Measurements from ENCODE around the gene PLS3. TPM values are rescaled to one million over a fixed set of nuclear protein-coding genes. Genes with fewer than 3 reads are reported as not detected.
A peak's percentile ranks its signal among the peaks of the same experiment; 100 is the strongest.
"Not testable (repeated sequence)": the region's sequence is repeated elsewhere in the genome, so short reads cannot be mapped to it uniquely, and the experiment has no call there.

PLS3 gene
- total RNA-seq, 2 experiments from 2014 or later = 3.1 to 3.2 TPM

- ATAC-seq (no peak), DNase-seq (no peak)
- intact Hi-C loops (cut with DNase I, micrococcal nuclease) = no loop called here
- peaks cover 3% of the 10 kb centered on the region for H3K27me3 Mint-ChIP-seq
- no peaks in the 10 kb centered on the region for H3K9me3 Mint-ChIP-seq (ENCODE audit: low read depth)
- CTCF ChIA-PET = no interaction called here
- no peak overlapping the region for H3K27ac Mint-ChIP-seq
- no peaks in the 10 kb centered on the region for H3K36me3 Mint-ChIP-seq (ENCODE audit: low read depth)
- no peak overlapping the region for H3K4me3 Mint-ChIP-seq
- no peaks in the 10 kb centered on the region for H3K4me1 Mint-ChIP-seq
- POLR2A ChIA-PET = no interaction called here
Observed at GRCh38 chrX:115624916-115625315, 63.9 kb downstream of the PLS3 start.

- ATAC-seq (no peak), DNase-seq (no peak)
- ChIA-PET POLR2A (no interaction called here), CTCF (no interaction called here)
- H3K36me3 Mint-ChIP-seq (ENCODE audit: low read depth) = no peaks in the 10 kb centered on the region
- intact Hi-C loops (cut with DNase I, micrococcal nuclease) = no loop called here
- H3K4me1 Mint-ChIP-seq = no peaks in the 10 kb centered on the region
- no peak overlapping the region for H3K27ac Mint-ChIP-seq
- no peak overlapping the region for H3K4me3 Mint-ChIP-seq
- H3K27me3 Mint-ChIP-seq = no peaks in the 10 kb centered on the region
- no peaks in the 10 kb centered on the region for H3K9me3 Mint-ChIP-seq (ENCODE audit: low read depth)
Observed at GRCh38 chrX:115625572-115626301, 64.8 kb downstream of the PLS3 start.

DNA sequence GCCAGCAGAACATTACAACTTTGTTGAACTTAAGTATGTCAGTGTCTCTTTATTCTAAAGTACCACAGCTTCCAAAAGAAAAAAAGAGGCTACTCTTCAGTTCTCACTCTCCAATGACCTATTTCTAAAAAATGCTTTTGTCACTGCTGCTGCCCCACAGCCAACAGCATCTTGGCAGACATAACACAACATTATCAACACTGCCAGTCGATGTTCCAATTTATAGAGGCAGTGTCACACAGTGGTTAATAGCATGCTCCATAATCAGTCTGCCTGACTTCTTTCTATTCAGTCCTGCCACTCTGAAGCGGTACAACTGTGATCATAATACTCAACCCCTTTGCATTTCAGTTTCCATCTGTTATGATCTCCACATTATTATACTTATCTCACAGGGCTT lies 69.2 kb downstream of the PLS3 start:
- CTCF ChIA-PET = no interaction called here
- POLR2A ChIA-PET = no interaction called here

GRCh38 chrX:115632455-115632854 lies 71.5 kb downstream of the PLS3 start:
- DNase-seq = no peak
- intact Hi-C loops (cut with DNase I, micrococcal nuclease) = no loop called here
- H3K4me1 Mint-ChIP-seq = no peaks in the 10 kb centered on the region
- ChIA-PET POLR2A (no interaction called here), CTCF (no interaction called here)
- H3K4me3 Mint-ChIP-seq = no peak overlapping the region
- no peak overlapping the region for H3K27ac Mint-ChIP-seq
- ATAC-seq = no peak
- no peaks in the 10 kb centered on the region for H3K9me3 Mint-ChIP-seq (ENCODE audit: low read depth)
- no peaks in the 10 kb centered on the region for H3K27me3 Mint-ChIP-seq
- H3K36me3 Mint-ChIP-seq (ENCODE audit: low read depth) = no peaks in the 10 kb centered on the region

More for the DNA sequence above, 69.2 kb downstream of the PLS3 start:
- Mint-ChIP-seq H3K4me3 (no peak overlapping the region), H3K27me3 (no peaks in the 10 kb centered on the region), H3K27ac (no peak overlapping the region), H3K36me3 (ENCODE audit: low read depth) (no peaks in the 10 kb centered on the region), H3K9me3 (ENCODE audit: low read depth) (no peaks in the 10 kb centered on the region), H3K4me1 (no peaks in the 10 kb centered on the region)
- intact Hi-C loops (cut with DNase I, micrococcal nuclease) = no loop called here
- ATAC-seq (no peak), DNase-seq (no peak)

- H3K4me1 Mint-ChIP-seq; DNase-seq; H3K27me3 Mint-ChIP-seq; H3K36me3 Mint-ChIP-seq (ENCODE audit: low read depth); H3K4me3 Mint-ChIP-seq; H3K27ac Mint-ChIP-seq; H3K9me3 Mint-ChIP-seq (ENCODE audit: low read depth); ATAC-seq; intact Hi-C loops (cut with DNase I, micrococcal nuclease); POLR2A ChIA-PET: not testable (repeated sequence)
- CTCF ChIA-PET = interaction anchor here (0.6 kb wide), 1 partner anchor 9 kb away, joined by 3 read pairs; no protein-coding TSS in a partner anchor
Observed at GRCh38 chrX:115633397-115633796, 72.4 kb downstream of the PLS3 start.

GRCh38 chrX:115639334-115639880 lies 78.4 kb downstream of the PLS3 start:
- Mint-ChIP-seq H3K4me3 (no peak overlapping the region), H3K9me3 (ENCODE audit: low read depth) (no peaks in the 10 kb centered on the region), H3K36me3 (ENCODE audit: low read depth) (no peaks in the 10 kb centered on the region), H3K27me3 (peaks cover 2% of the 10 kb centered on the region), H3K27ac (no peak overlapping the region), H3K4me1 (no peaks in the 10 kb centered on the region)
- no peak for DNase-seq
- no peak for ATAC-seq
- CTCF ChIA-PET = interaction anchor here (0.6 to 1.3 kb wide), 3 partner anchors 185 to 309 kb away, joined by 3 read pairs; no protein-coding TSS in a partner anchor
- POLR2A ChIA-PET = no interaction called here
- intact Hi-C loops (cut with DNase I, micrococcal nuclease) = no loop called here

GRCh38 chrX:115642311-115642710 lies 81.3 kb downstream of the PLS3 start:
- intact Hi-C loops (cut with DNase I, micrococcal nuclease) = loop anchor here in 1 of 2 experiments (5.0 to 10.0 kb wide), 2 partner anchors 418 to 1030 kb away; no protein-coding TSS in a partner anchor
- CTCF ChIA-PET = interaction anchor here (0.6 to 3.0 kb wide), 6 partner anchors 9 to 316 kb away, joined by 3 to 22 read pairs (median 3); no protein-coding TSS in a partner anchor
- H3K27ac Mint-ChIP-seq = no peak overlapping the region
- H3K27me3 Mint-ChIP-seq = peaks cover 2% of the 10 kb centered on the region
- ATAC-seq (no peak), DNase-seq (no peak)
- POLR2A ChIA-PET = interaction anchor here (0.8 kb wide), 1 partner anchor 26 kb away, joined by 4 read pairs; no protein-coding TSS in a partner anchor
- H3K4me3 Mint-ChIP-seq = no peak overlapping the region
- H3K4me1 Mint-ChIP-seq = no peaks in the 10 kb centered on the region
- no peaks in the 10 kb centered on the region for H3K9me3 Mint-ChIP-seq (ENCODE audit: low read depth)
- no peaks in the 10 kb centered on the region for H3K36me3 Mint-ChIP-seq (ENCODE audit: low read depth)

DNA sequence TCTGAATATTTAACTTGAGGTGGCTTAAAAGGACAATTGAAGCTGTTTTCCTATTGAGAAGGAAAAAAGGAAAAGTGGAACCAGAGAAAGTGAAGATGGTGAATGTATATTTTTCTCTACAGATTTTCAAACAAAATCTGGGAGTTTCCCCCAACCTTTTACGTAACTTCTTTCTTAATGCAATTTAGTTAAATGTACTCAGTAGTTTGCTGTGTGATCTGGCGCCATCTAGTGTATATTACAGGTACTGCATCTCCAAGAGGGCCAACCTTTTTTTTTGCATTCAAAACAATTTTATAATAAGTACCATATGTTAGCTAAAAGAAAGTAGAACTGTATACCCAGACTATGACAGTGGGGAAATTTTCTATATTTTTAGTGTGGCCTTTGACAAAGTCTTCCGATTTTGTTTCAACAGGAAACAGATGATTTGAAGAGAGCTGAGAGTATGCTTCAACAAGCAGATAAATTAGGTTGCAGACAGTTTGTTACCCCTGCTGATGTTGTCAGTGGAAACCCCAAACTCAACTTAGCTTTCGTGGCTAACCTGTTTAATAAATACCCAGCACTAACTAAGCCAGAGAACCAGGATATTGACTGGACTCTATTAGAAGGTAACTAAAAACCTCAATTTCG lies 82.0 kb downstream of the PLS3 start:
- Mint-ChIP-seq H3K4me3 (no peak overlapping the region), H3K4me1 (no peaks in the 10 kb centered on the region), H3K9me3 (ENCODE audit: low read depth) (no peaks in the 10 kb centered on the region), H3K27me3 (peaks cover 2% of the 10 kb centered on the region), H3K27ac (no peak overlapping the region), H3K36me3 (ENCODE audit: low read depth) (no peaks in the 10 kb centered on the region)
- ATAC-seq = no peak
- peak; percentile 38 for DNase-seq
- intact Hi-C loops (cut with DNase I, micrococcal nuclease) = loop anchor here (1.0 to 10.0 kb wide), 3 partner anchors 313 to 1031 kb away; no protein-coding TSS in a partner anchor
- ChIA-PET CTCF (interaction anchor here (0.6 to 3.0 kb wide), 8 partner anchors 9 to 317 kb away, joined by 3 to 22 read pairs (median 3); no protein-coding TSS in a partner anchor), POLR2A (interaction anchor here (0.8 kb wide), 1 partner anchor 27 kb away, joined by 4 read pairs; no protein-coding TSS in a partner anchor)

- DNase-seq; H3K27ac Mint-ChIP-seq; ATAC-seq; H3K9me3 Mint-ChIP-seq (ENCODE audit: low read depth); H3K4me1 Mint-ChIP-seq; H3K27me3 Mint-ChIP-seq; POLR2A ChIA-PET; H3K36me3 Mint-ChIP-seq (ENCODE audit: low read depth); H3K4me3 Mint-ChIP-seq: not testable (repeated sequence)
- intact Hi-C loops (cut with DNase I, micrococcal nuclease) = loop anchor here in 1 of 2 experiments (5.0 to 10.0 kb wide), 2 partner anchors 420 to 1032 kb away; no protein-coding TSS in a partner anchor
- CTCF ChIA-PET = interaction anchor here (3.0 kb wide), 1 partner anchor 313 kb away, joined by 22 read pairs; no protein-coding TSS in a partner anchor
Observed at GRCh38 chrX:115644397-115644796, 83.4 kb downstream of the PLS3 start.

- intact Hi-C loops (cut with DNase I, micrococcal nuclease) = loop anchor here (2.0 to 10.0 kb wide), 2 partner anchors 41 to 425 kb away; no protein-coding TSS in a partner anchor
- H3K36me3 Mint-ChIP-seq (ENCODE audit: low read depth) = no peaks in the 10 kb centered on the region
- DNase-seq (no peak), ATAC-seq (no peak)
- CTCF ChIA-PET = interaction anchor here (1.2 kb wide), 1 partner anchor 319 kb away, joined by 3 read pairs; no protein-coding TSS in a partner anchor
- no peak overlapping the region for H3K4me3 Mint-ChIP-seq
- POLR2A ChIA-PET = no interaction called here
- no peaks in the 10 kb centered on the region for H3K9me3 Mint-ChIP-seq (ENCODE audit: low read depth)
- H3K4me1 Mint-ChIP-seq = no peaks in the 10 kb centered on the region
- H3K27ac Mint-ChIP-seq = no peak overlapping the region
- H3K27me3 Mint-ChIP-seq = no peaks in the 10 kb centered on the region
Observed at GRCh38 chrX:115649461-115650063, 88.6 kb downstream of the PLS3 start.

GRCh38 chrX:115650449-115650848 lies 89.5 kb downstream of the PLS3 start:
- ATAC-seq (no peak), DNase-seq (no peak)
- H3K27me3 Mint-ChIP-seq = no peaks in the 10 kb centered on the region
- no peaks in the 10 kb centered on the region for H3K4me1 Mint-ChIP-seq
- no peaks in the 10 kb centered on the region for H3K9me3 Mint-ChIP-seq (ENCODE audit: low read depth)
- no peak overlapping the region for H3K27ac Mint-ChIP-seq
- H3K36me3 Mint-ChIP-seq (ENCODE audit: low read depth) = no peaks in the 10 kb centered on the region
- H3K4me3 Mint-ChIP-seq = no peak overlapping the region
- intact Hi-C loops (cut with DNase I, micrococcal nuclease) = loop anchor here in 1 of 2 experiments (2.0 kb wide), 1 partner anchor 40 kb away; no protein-coding TSS in a partner anchor
- ChIA-PET POLR2A (no interaction called here), CTCF (interaction anchor here (1.2 kb wide), 1 partner anchor 320 kb away, joined by 3 read pairs; no protein-coding TSS in a partner anchor)

Measured in activated CD4-positive, alpha-beta T cell treated with anti-CD3 and anti-CD28 coated beads for 36 hours (primary cell).